Measurements from ENCODE around the gene THRB.

Gene THRB

DNA sequence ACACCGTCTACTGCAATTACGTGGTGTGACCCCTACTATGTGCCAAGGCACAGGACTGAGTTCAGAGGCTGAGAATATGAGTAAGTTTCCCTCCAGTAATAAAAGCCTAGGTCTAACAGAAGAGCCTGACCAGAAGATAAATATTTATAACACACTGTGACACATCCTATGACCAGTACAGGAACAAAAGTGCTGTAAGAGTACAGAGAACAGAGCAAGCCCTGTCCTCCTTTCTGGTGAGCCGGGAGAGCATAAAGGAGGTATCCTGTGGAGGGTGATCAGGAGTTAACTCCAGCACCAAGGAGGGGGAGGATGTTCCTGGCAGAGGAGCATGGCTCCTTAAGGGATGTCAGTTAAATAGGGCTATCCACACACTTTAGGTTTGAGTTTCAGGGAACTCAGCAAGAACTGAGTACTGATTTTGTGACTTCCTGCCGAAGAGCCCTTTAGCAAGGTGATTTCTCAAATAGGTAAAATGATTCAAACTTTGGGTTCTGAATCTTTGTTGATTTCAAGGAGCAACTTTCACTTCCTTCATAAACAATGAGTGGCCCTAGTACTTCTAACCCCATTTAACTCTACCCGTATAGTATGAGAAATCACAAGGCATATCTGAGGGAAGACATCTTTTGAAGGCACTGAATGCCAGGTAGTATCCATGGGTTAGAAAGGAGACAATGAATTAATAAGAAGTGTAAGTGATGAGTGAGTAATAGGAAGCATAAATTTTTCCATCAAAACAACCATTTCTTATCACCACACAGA is 198.0 kb downstream of the THRB start:
- peaks cover 9% of the 10 kb centered on the region for H3K9me3 ChIP-seq (ENCODE audit: control insufficient read depth, low read length)
- H4K91ac ChIP-seq (ENCODE audit: low read length): no peak overlapping the region
- peak overlapping the region in 1 of 2 experiments; percentile 43 for H3K4ac ChIP-seq (ENCODE audit: low read depth in 1 of 2, low read length in 2 of 2)
- no peak overlapping the region for H3K27ac ChIP-seq (ENCODE audit: low read length, poor library complexity, severe bottlenecking)
- no peak overlapping the region for H3K14ac ChIP-seq (ENCODE audit: low read length in 2 of 2)
- H3K4me2 ChIP-seq (ENCODE audit: low read length, poor library complexity, severe bottlenecking): no peak overlapping the region
- no peak overlapping the region for H2BK15ac ChIP-seq (ENCODE audit: low read depth, poor library complexity, severe bottlenecking)
- H3K36me3 ChIP-seq (ENCODE audit: control insufficient read depth in 1 of 2, insufficient read depth in 2 of 2, low read depth in 1 of 2, low read length in 2 of 2): no peaks in the 10 kb centered on the region
- DNase-seq: peak; percentile 90
- peak overlapping the region; percentile 35 for H4K8ac ChIP-seq (ENCODE audit: low read length)
- H3K4me3 ChIP-seq (ENCODE audit: insufficient read depth in 1 of 2, low read depth in 1 of 2, low read length in 2 of 2): no peak overlapping the region
- no peak overlapping the region for H2AK5ac ChIP-seq (ENCODE audit: low read length, severe bottlenecking)
- no peak overlapping the region for H3K23ac ChIP-seq (ENCODE audit: low read length in 2 of 2)
- H3K9ac ChIP-seq (ENCODE audit: low read length): no peak overlapping the region
- H3K18ac ChIP-seq (ENCODE audit: low read depth in 1 of 2, low read length in 2 of 2): no peak overlapping the region
- WGBS: 25% methylated on average over 3 of the region's 5 CpGs
- no peak overlapping the region for H2BK12ac ChIP-seq (ENCODE audit: low read length in 2 of 2)
- H3K4me1 ChIP-seq (ENCODE audit: control insufficient read depth, insufficient read depth, low read depth, low read length): peaks cover 6% of the 10 kb centered on the region
- H2BK120ac ChIP-seq (ENCODE audit: low read depth, low read length): no peak overlapping the region
- H3K27me3 ChIP-seq (ENCODE audit: control insufficient read depth in 1 of 2, insufficient read depth in 1 of 2, low read length in 2 of 2): no peaks in the 10 kb centered on the region
- H3K79me1 ChIP-seq (replicated peaks; ENCODE audit: low read length, poor library complexity, severe bottlenecking): peaks cover 3% of the 10 kb centered on the region
- H2BK5ac ChIP-seq (ENCODE audit: low read depth, low read length, poor library complexity, severe bottlenecking): no peak overlapping the region
- no peak overlapping the region for H2AFZ ChIP-seq (ENCODE audit: low read depth, low read length)

DNA sequence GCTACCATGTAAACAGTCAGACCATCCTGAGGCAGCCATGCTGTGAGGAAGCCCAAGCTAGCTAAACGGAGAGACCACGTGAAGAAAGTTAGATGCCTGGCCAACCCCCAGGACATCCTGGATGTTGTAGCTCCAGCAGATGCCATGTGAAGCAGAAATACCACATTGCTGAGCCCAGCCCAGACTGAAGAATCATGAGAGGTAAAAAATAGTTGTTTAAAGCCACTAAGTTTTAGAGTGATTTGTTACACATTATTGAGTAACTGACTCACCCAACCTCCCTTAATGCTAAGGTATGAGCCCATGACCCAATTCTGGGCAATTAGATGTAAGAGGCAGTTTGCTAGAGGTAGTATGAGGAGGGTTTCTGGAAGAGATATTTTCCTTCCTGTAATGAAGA is 200.5 kb downstream of the THRB start:
- Histone ChIP-seq H3K36me3 (ENCODE audit: control insufficient read depth in 1 of 2, insufficient read depth in 2 of 2, low read depth in 1 of 2, low read length in 2 of 2) (no peaks in the 10 kb centered on the region), H3K18ac (ENCODE audit: low read depth in 1 of 2, low read length in 2 of 2) (no peak overlapping the region), H3K4me3 (ENCODE audit: insufficient read depth in 1 of 2, low read depth in 1 of 2, low read length in 2 of 2) (no peak overlapping the region), H2BK120ac (ENCODE audit: low read depth, low read length) (no peak overlapping the region), H3K27ac (ENCODE audit: low read length, poor library complexity, severe bottlenecking) (no peak overlapping the region), H3K4me1 (ENCODE audit: control insufficient read depth, insufficient read depth, low read depth, low read length) (peaks cover 4% of the 10 kb centered on the region), H3K4ac (ENCODE audit: low read depth in 1 of 2, low read length in 2 of 2) (no peak overlapping the region), H3K23ac (ENCODE audit: low read length in 2 of 2) (no peak overlapping the region), H2AK5ac (ENCODE audit: low read length, severe bottlenecking) (no peak overlapping the region), H3K27me3 (ENCODE audit: control insufficient read depth in 1 of 2, insufficient read depth in 1 of 2, low read length in 2 of 2) (no peaks in the 10 kb centered on the region), H2BK15ac (ENCODE audit: low read depth, poor library complexity, severe bottlenecking) (no peak overlapping the region), H3K4me2 (ENCODE audit: low read length, poor library complexity, severe bottlenecking) (no peak overlapping the region), H3K79me1 (replicated peaks; ENCODE audit: low read length, poor library complexity, severe bottlenecking) (peaks cover 3% of the 10 kb centered on the region), H4K91ac (ENCODE audit: low read length) (no peak overlapping the region), H3K14ac (ENCODE audit: low read length in 2 of 2) (no peak overlapping the region), H2BK12ac (ENCODE audit: low read length in 2 of 2) (no peak overlapping the region), H2AFZ (ENCODE audit: low read depth, low read length) (no peak overlapping the region), H2BK5ac (ENCODE audit: low read depth, low read length, poor library complexity, severe bottlenecking) (no peak overlapping the region), H3K9ac (ENCODE audit: low read length) (no peak overlapping the region), H3K9me3 (ENCODE audit: control insufficient read depth, low read length) (peaks cover 9% of the 10 kb centered on the region), H4K8ac (ENCODE audit: low read length) (no peak overlapping the region)
- 100% methylated on average over 2 of the region's 2 CpGs for WGBS
- DNase-seq: no peak

DNA sequence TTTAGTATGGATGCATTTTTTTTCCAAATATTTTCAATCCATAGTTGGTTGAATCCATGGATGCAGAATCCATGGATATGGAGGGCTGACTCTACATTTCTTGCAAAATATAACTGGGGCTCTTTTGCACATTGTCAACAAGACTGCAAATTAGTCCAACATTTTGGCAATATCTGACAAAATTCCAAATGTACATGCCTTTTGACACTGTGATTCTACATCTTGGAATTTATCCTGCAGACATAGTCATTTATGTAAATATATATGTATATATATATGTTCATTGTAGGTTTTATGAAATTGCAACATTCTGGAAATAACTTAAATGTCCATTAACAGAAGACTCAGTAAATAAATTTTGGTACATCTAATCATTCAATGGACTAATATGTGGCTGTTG is 203.0 kb downstream of the THRB start:
- no peak overlapping the region for H4K91ac ChIP-seq (ENCODE audit: low read length)
- no peak overlapping the region for H3K27ac ChIP-seq (ENCODE audit: low read length, poor library complexity, severe bottlenecking)
- no peak overlapping the region for H2BK120ac ChIP-seq (ENCODE audit: low read depth, low read length)
- no peak overlapping the region for H2AK5ac ChIP-seq (ENCODE audit: low read length, severe bottlenecking)
- H2AFZ ChIP-seq (ENCODE audit: low read depth, low read length): no peak overlapping the region
- H3K14ac ChIP-seq (ENCODE audit: low read length in 2 of 2): no peak overlapping the region
- H3K9me3 ChIP-seq (ENCODE audit: control insufficient read depth, low read length): peaks cover 9% of the 10 kb centered on the region
- no peak overlapping the region for H3K4me2 ChIP-seq (ENCODE audit: low read length, poor library complexity, severe bottlenecking)
- no peaks in the 10 kb centered on the region for H3K79me1 ChIP-seq (replicated peaks; ENCODE audit: low read length, poor library complexity, severe bottlenecking)
- H3K27me3 ChIP-seq (ENCODE audit: control insufficient read depth in 1 of 2, insufficient read depth in 1 of 2, low read length in 2 of 2): no peaks in the 10 kb centered on the region
- H2BK5ac ChIP-seq (ENCODE audit: low read depth, low read length, poor library complexity, severe bottlenecking): no peak overlapping the region
- no peak overlapping the region for H3K4me3 ChIP-seq (ENCODE audit: insufficient read depth in 1 of 2, low read depth in 1 of 2, low read length in 2 of 2)
- H3K18ac ChIP-seq (ENCODE audit: low read depth in 1 of 2, low read length in 2 of 2): no peak overlapping the region
- no peak overlapping the region for H2BK15ac ChIP-seq (ENCODE audit: low read depth, poor library complexity, severe bottlenecking)
- H3K9ac ChIP-seq (ENCODE audit: low read length): no peak overlapping the region
- no peak overlapping the region for H3K4ac ChIP-seq (ENCODE audit: low read depth in 1 of 2, low read length in 2 of 2)
- H3K4me1 ChIP-seq (ENCODE audit: control insufficient read depth, insufficient read depth, low read depth, low read length): peaks cover 4% of the 10 kb centered on the region
- H3K23ac ChIP-seq (ENCODE audit: low read length in 2 of 2): no peak overlapping the region
- no peak overlapping the region for H4K8ac ChIP-seq (ENCODE audit: low read length)
- H3K36me3 ChIP-seq (ENCODE audit: control insufficient read depth in 1 of 2, insufficient read depth in 2 of 2, low read depth in 1 of 2, low read length in 2 of 2): no peaks in the 10 kb centered on the region
- DNase-seq: no peak
- H2BK12ac ChIP-seq (ENCODE audit: low read length in 2 of 2): no peak overlapping the region

DNA sequence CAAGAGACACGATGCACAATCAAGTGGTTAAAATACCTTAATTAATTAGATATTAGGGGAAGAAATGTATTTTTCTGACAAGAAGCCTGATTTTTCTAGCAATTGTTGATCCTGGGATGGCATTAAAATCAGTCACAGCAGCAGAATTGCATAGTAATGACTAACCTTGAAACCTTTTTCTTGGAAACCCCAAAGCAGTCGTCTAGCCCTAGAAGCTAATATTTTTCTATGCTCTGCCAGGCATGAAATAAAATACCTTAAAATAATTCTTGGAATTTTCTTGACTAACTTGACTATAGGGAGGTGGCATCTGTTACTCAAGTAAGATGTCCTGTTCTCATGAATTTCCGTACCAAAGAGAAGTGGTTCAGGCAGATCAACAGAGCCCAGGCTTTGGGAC is 204.1 kb downstream of the THRB start:
- no peak overlapping the region for H2BK12ac ChIP-seq (ENCODE audit: low read length in 2 of 2)
- WGBS: 91% methylated on average over 1 of the region's 3 CpGs
- H3K14ac ChIP-seq (ENCODE audit: low read length in 2 of 2): no peak overlapping the region
- H3K27me3 ChIP-seq (ENCODE audit: control insufficient read depth in 1 of 2, insufficient read depth in 1 of 2, low read length in 2 of 2): no peaks in the 10 kb centered on the region
- no peak overlapping the region for H2BK15ac ChIP-seq (ENCODE audit: low read depth, poor library complexity, severe bottlenecking)
- H2AK5ac ChIP-seq (ENCODE audit: low read length, severe bottlenecking): peak overlapping the region; percentile 50
- H3K27ac ChIP-seq (ENCODE audit: low read length, poor library complexity, severe bottlenecking): peak overlapping the region; percentile 82
- no peak overlapping the region for H3K4me2 ChIP-seq (ENCODE audit: low read length, poor library complexity, severe bottlenecking)
- H2AFZ ChIP-seq (ENCODE audit: low read depth, low read length): no peak overlapping the region
- DNase-seq: no peak
- peak overlapping the region; percentile 47 for H2BK5ac ChIP-seq (ENCODE audit: low read depth, low read length, poor library complexity, severe bottlenecking)
- peaks cover 9% of the 10 kb centered on the region for H3K9me3 ChIP-seq (ENCODE audit: control insufficient read depth, low read length)
- no peak overlapping the region for H2BK120ac ChIP-seq (ENCODE audit: low read depth, low read length)
- no peak overlapping the region for H4K91ac ChIP-seq (ENCODE audit: low read length)
- no peak overlapping the region for H3K23ac ChIP-seq (ENCODE audit: low read length in 2 of 2)
- no peak overlapping the region for H3K4ac ChIP-seq (ENCODE audit: low read depth in 1 of 2, low read length in 2 of 2)
- H3K79me1 ChIP-seq (replicated peaks; ENCODE audit: low read length, poor library complexity, severe bottlenecking): no peaks in the 10 kb centered on the region
- no peak overlapping the region for H3K18ac ChIP-seq (ENCODE audit: low read depth in 1 of 2, low read length in 2 of 2)
- H3K4me1 ChIP-seq (ENCODE audit: control insufficient read depth, insufficient read depth, low read depth, low read length): peaks cover 3% of the 10 kb centered on the region
- no peak overlapping the region for H3K4me3 ChIP-seq (ENCODE audit: insufficient read depth in 1 of 2, low read depth in 1 of 2, low read length in 2 of 2)
- H3K36me3 ChIP-seq (ENCODE audit: control insufficient read depth in 1 of 2, insufficient read depth in 2 of 2, low read depth in 1 of 2, low read length in 2 of 2): no peaks in the 10 kb centered on the region
- no peak overlapping the region for H3K9ac ChIP-seq (ENCODE audit: low read length)
- no peak overlapping the region for H4K8ac ChIP-seq (ENCODE audit: low read length)
